Psoas muscle (tissue), 8 donors: ENCODE measurements around the gene UCHL5. TPM values are rescaled to one million over a fixed set of nuclear protein-coding genes. Genes with fewer than 3 reads are reported as not detected.
"Not testable (repeated sequence)": the region's sequence is repeated elsewhere in the genome, so short reads cannot be mapped to it uniquely, and the experiment has no call there.

Experiments used
- ATAC-seq, 4 donors: fragments of 200-7000 bp; cut with Tn5 transposase; one replicate each; pipeline ENCODE4 v1.9.1; 2020; ENCODE audit warnings: moderate library complexity in 3 of 4, mild to moderate bottlenecking in 2 of 4
- DNase-seq, 2 donors: peaks; one replicate each; pipeline ENCODE4 v3.0.0-alpha.2; 2020
- H3K27ac ChIP-seq: fragments of 200-600 bp; one replicate; pipeline ENCODE4 v1.8.0; 2022
- H3K27me3 ChIP-seq, 3 donors: fragments of 200-600 bp in 1 of 3; one replicate each; pipeline versions ENCODE4 v1.6.1 to v1.8.0; 2013 to 2022; ENCODE audit warnings: low read length in 2 of 3, mild to moderate bottlenecking in 2 of 3, moderate library complexity in 1 of 3; ENCODE audit not compliant: insufficient read depth in 3 of 3
- H3K36me3 ChIP-seq, 2 donors: fragments of 200-600 bp in 1 of 2; one replicate each; pipeline versions ENCODE4 v1.6.1 to v1.8.0; 2013 to 2022; ENCODE audit warnings: low read depth in 1 of 2, mild to moderate bottlenecking in 1 of 2, moderate library complexity in 1 of 2; ENCODE audit not compliant: insufficient read depth in 1 of 2
- H3K4me1 ChIP-seq: fragments of 200-600 bp; one replicate; pipeline ENCODE4 v1.8.0; 2022
- H3K4me3 ChIP-seq: fragments of 200-600 bp; one replicate; pipeline ENCODE4 v1.8.0; 2022; ENCODE audit warnings: mild to moderate bottlenecking
- H3K9me3 ChIP-seq: fragments of 200-600 bp; one replicate; pipeline ENCODE4 v1.8.0; 2022
- CTCF ChIP-seq: fragments of 200-600 bp; IDR thresholded peaks from one replicate; pipeline ENCODE4 v1.8.0; 2022; ENCODE audit warnings: antibody characterized with exemption
- WGBS, 3 donors: extraction: QIAGEN DNeasy Blood & Tissue Kit; methylation state at CpG; one replicate each; pipeline versions ENCODE4 v1.1.6 to v1.1.7; 2013; 5-methylcytosine and 5-hydroxymethylcytosine counted together
- intact Hi-C, 2 donors: fragments of 100-400 bp; cut with DNase I; formaldehyde crosslinking; loops; one replicate each; pipeline versions ENCODE4 v1.11.0 to v1.14.2; 2022
- polyA plus RNA-seq, 3 donors: library from polyadenylated mRNA; stranded (reverse); fragments of 200-250 nt; gene quantifications; one replicate each; pipeline ENCODE4 v1.2.3, GENCODE V29; 2013
- total RNA-seq, 4 donors: library from RNA; stranded (reverse); fragmentation: NEBNext Ultra II Directional in 2 of 4; extraction: Animal tissue kit (Norgen Biotek cat#: 25700) in 2 of 4; gene quantifications; one replicate each; pipeline versions ENCODE4 v1.2.1 to v1.2.4, GENCODE V29; 2021 to 2023
- donor health status: healthy with polysubstance abuse.
- donor health status: DM: no; HTN: no; CAD: no; lungs with moderate emphysema.
- donor health status: Bipolar disorder and iron deficiency.
- donor health status: healthy.
- donor health status: DM: yes; HTN: yes; CAD: no.
- donor health status: DM: no; HTN: no; CAD: no.
- donor health status: DM: no; HTN: no; CAD: no.
- donor health status: DM: yes; HTN: yes; CAD: no.

Gene UCHL5
- total and polyA plus RNA-seq, 7 donors, result 18.6 to 44.2 (median 32.3) TPM

- Histone ChIP-seq H3K27me3 (no peaks in the 10 kb centered on the region), H3K4me1 (no peaks in the 10 kb centered on the region), H3K4me3 (no peak overlapping the region), H3K9me3 (no peaks in the 10 kb centered on the region), H3K27ac (no peak overlapping the region), H3K36me3 (peaks cover 0 to 11% of the 10 kb centered on the region in 2 donors)
- 85 to 92% (median 88%) methylated on average over 6 of the region's 6 CpGs for WGBS, 3 donors
- ATAC-seq, result no peak
- no peak for TF ChIP-seq CTCF
- intact Hi-C loops, result no loop called here
- no peak for DNase-seq
These were observed 75.7 kb downstream of the UCHL5 start for GRCh38 chr1:192983349-192983980.

- no peak for DNase-seq
- Histone ChIP-seq H3K4me3 (no peak overlapping the region), H3K9me3 (no peaks in the 10 kb centered on the region), H3K27ac (no peak overlapping the region), H3K36me3 (no peaks in the 10 kb centered on the region), H3K4me1 (no peaks in the 10 kb centered on the region), H3K27me3 (no peaks in the 10 kb centered on the region)
- no peak for TF ChIP-seq CTCF
- no peak for ATAC-seq
- 46 to 54% (median 52%) methylated on average over 1 of the region's 1 CpG for WGBS, 3 donors
- intact Hi-C loops, result no loop called here
These were observed 78.3 kb downstream of the UCHL5 start for GRCh38 chr1:192980856-192981255.

GRCh38 chr1:192980334-192980733 lies 78.8 kb downstream of the UCHL5 start:
- DNase-seq, H3K4me1 ChIP-seq, H3K27me3 ChIP-seq, H3K36me3 ChIP-seq, intact Hi-C loops, ATAC-seq, H3K27ac ChIP-seq, H3K9me3 ChIP-seq, H3K4me3 ChIP-seq: not testable (repeated sequence)
- 84 to 90% (median 88%) methylated on average over 4 of the region's 4 CpGs for WGBS, 3 donors

- no peak for ATAC-seq
- 92 to 98% (median 97%) methylated on average over 13 of the region's 13 CpGs for WGBS, 3 donors
- no peak for DNase-seq
- Histone ChIP-seq H3K27ac (no peak overlapping the region), H3K9me3 (no peaks in the 10 kb centered on the region), H3K27me3 (no peaks in the 10 kb centered on the region), H3K4me3 (no peak overlapping the region), H3K36me3 (no peaks in the 10 kb centered on the region), H3K4me1 (no peaks in the 10 kb centered on the region)
- intact Hi-C loops, result no loop called here
- TF ChIP-seq CTCF, result no peak
These were observed 79.6 kb downstream of the UCHL5 start for GRCh38 chr1:192979542-192979941.

GRCh38 chr1:192978195-192978710 lies 80.9 kb downstream of the UCHL5 start:
- no peak for TF ChIP-seq CTCF
- ATAC-seq, result no peak
- 77 to 90% (median 86%) methylated on average over 8 of the region's 8 CpGs for WGBS, 3 donors
- Histone ChIP-seq H3K27me3 (no peaks in the 10 kb centered on the region), H3K27ac (no peak overlapping the region), H3K36me3 (no peaks in the 10 kb centered on the region), H3K4me3 (no peak overlapping the region), H3K9me3 (no peaks in the 10 kb centered on the region), H3K4me1 (no peaks in the 10 kb centered on the region)
- intact Hi-C loops, result no loop called here
- DNase-seq, result no peak
